Measurements from ENCODE around the gene ADCY1.

The ADCY1 gene

GRCh38 chr7:45692031-45692430 lies 117.9 kb downstream of the ADCY1 start:
- H3K9me3 ChIP-seq (replicated peaks; ENCODE audit: insufficient read depth, low read length): no peaks in the 10 kb centered on the region
- no peaks in the 10 kb centered on the region for H3K36me3 ChIP-seq (replicated peaks; ENCODE audit: insufficient read depth, low read length)
- H3K9ac ChIP-seq (ENCODE audit: low read length): no peak overlapping the region
- H3K27me3 ChIP-seq (replicated peaks; ENCODE audit: insufficient read depth, low read length): no peaks in the 10 kb centered on the region
- H3K4me1 ChIP-seq (ENCODE audit: low read length): no peaks in the 10 kb centered on the region
- H3F3A ChIP-seq (ENCODE audit: insufficient read depth, low read length): no peaks in the 10 kb centered on the region
- TF ChIP-seq EZH2 (optimal IDR thresholded peaks at IDR 0.05; ENCODE audit: low read depth, low read length) (no peak), EZH2phosphoT487 (IDR thresholded peaks at IDR 0.05; ENCODE audit: low read length) (no peak), CTCF (IDR thresholded peaks at IDR 0.05; ENCODE audit: low read length) (no peak)
- H2AFZ ChIP-seq (ENCODE audit: low read length): no peak overlapping the region
- no peaks in the 10 kb centered on the region for H3K9me2 ChIP-seq (replicated peaks; ENCODE audit: insufficient read depth, low read length)
- H3K79me2 ChIP-seq (ENCODE audit: low read length): no peaks in the 10 kb centered on the region
- H3K4me3 ChIP-seq (ENCODE audit: low read length): no peak overlapping the region
- no peak for DNase-seq
- no peak overlapping the region for H3K4me2 ChIP-seq (ENCODE audit: low read depth, low read length)
- no peaks in the 10 kb centered on the region for H4K20me1 ChIP-seq (ENCODE audit: insufficient read depth, low read length)
- H3K27ac ChIP-seq (ENCODE audit: low read length): no peak overlapping the region

GRCh38 chr7:45695249-45695995 lies 121.3 kb downstream of the ADCY1 start:
- H3K27ac ChIP-seq (ENCODE audit: low read length): no peak overlapping the region
- TF ChIP-seq EZH2phosphoT487 (IDR thresholded peaks at IDR 0.05; ENCODE audit: low read length) (no peak), CTCF (IDR thresholded peaks at IDR 0.05; ENCODE audit: low read length) (no peak), EZH2 (optimal IDR thresholded peaks at IDR 0.05; ENCODE audit: low read depth, low read length) (no peak)
- no peak for DNase-seq

GRCh38 chr7:45696476-45696875 lies 122.3 kb downstream of the ADCY1 start:
- H2AFZ ChIP-seq (ENCODE audit: low read length): no peak overlapping the region
- no peaks in the 10 kb centered on the region for H4K20me1 ChIP-seq (ENCODE audit: insufficient read depth, low read length)
- no peak overlapping the region for H3K9ac ChIP-seq (ENCODE audit: low read length)
- H3K9me3 ChIP-seq (replicated peaks; ENCODE audit: insufficient read depth, low read length): no peaks in the 10 kb centered on the region
- no peak overlapping the region for H3K4me2 ChIP-seq (ENCODE audit: low read depth, low read length)
- no peaks in the 10 kb centered on the region for H3K4me1 ChIP-seq (ENCODE audit: low read length)
- no peak overlapping the region for H3K4me3 ChIP-seq (ENCODE audit: low read length)
- no peak overlapping the region for H3K27ac ChIP-seq (ENCODE audit: low read length)
- H3F3A ChIP-seq (ENCODE audit: insufficient read depth, low read length): no peaks in the 10 kb centered on the region
- no peaks in the 10 kb centered on the region for H3K36me3 ChIP-seq (replicated peaks; ENCODE audit: insufficient read depth, low read length)
- no peaks in the 10 kb centered on the region for H3K27me3 ChIP-seq (replicated peaks; ENCODE audit: insufficient read depth, low read length)
- H3K79me2 ChIP-seq (ENCODE audit: low read length): no peaks in the 10 kb centered on the region
- no peak for DNase-seq
- no peaks in the 10 kb centered on the region for H3K9me2 ChIP-seq (replicated peaks; ENCODE audit: insufficient read depth, low read length)
- TF ChIP-seq EZH2phosphoT487 (IDR thresholded peaks at IDR 0.05; ENCODE audit: low read length): no peak
- TF ChIP-seq EZH2 (optimal IDR thresholded peaks at IDR 0.05; ENCODE audit: low read depth, low read length): no peak
- TF ChIP-seq CTCF (IDR thresholded peaks at IDR 0.05; ENCODE audit: low read length): no peak

More at GRCh38 chr7:45695249-45695995, 121.3 kb downstream of the ADCY1 start:
- Histone ChIP-seq H3K27me3 (replicated peaks; ENCODE audit: insufficient read depth, low read length) (no peaks in the 10 kb centered on the region), H3K9me3 (replicated peaks; ENCODE audit: insufficient read depth, low read length) (no peaks in the 10 kb centered on the region), H3K4me2 (ENCODE audit: low read depth, low read length) (no peak overlapping the region), H3K4me1 (ENCODE audit: low read length) (no peaks in the 10 kb centered on the region), H4K20me1 (ENCODE audit: insufficient read depth, low read length) (no peaks in the 10 kb centered on the region), H3F3A (ENCODE audit: insufficient read depth, low read length) (no peaks in the 10 kb centered on the region), H3K79me2 (ENCODE audit: low read length) (no peaks in the 10 kb centered on the region), H3K4me3 (ENCODE audit: low read length) (no peak overlapping the region), H2AFZ (ENCODE audit: low read length) (no peak overlapping the region), H3K9me2 (replicated peaks; ENCODE audit: insufficient read depth, low read length) (no peaks in the 10 kb centered on the region), H3K36me3 (replicated peaks; ENCODE audit: insufficient read depth, low read length) (no peaks in the 10 kb centered on the region), H3K9ac (ENCODE audit: low read length) (no peak overlapping the region)
